ENCODE results near the gene ST7.

GRCh38 chr7:117036836-117037235 lies 83.5 kb downstream of the ST7 start:
- no peak for TF ChIP-seq POLR2AphosphoS5 (IDR thresholded peaks at IDR 0.05; ENCODE audit: borderline replicate concordance, low read depth, low read length)
- TF ChIP-seq EZH2 (IDR thresholded peaks at IDR 0.05), result no peak
- no peak for TF ChIP-seq FOXP2 (optimal IDR thresholded peaks at IDR 0.05; ENCODE audit: control extremely low read depth, extremely low read length, insufficient read depth)

Measured in SK-N-MC (cell line).